CD14-positive monocyte (primary cell): ENCODE results near the gene DNM2. TPM values are rescaled to one million over a fixed set of nuclear protein-coding genes. Genes with fewer than 3 reads are reported as not detected.

ENCODE experiments used
- DNase-seq, 3 donors: peaks; one replicate each; pipeline ENCODE4 v3.0.0-alpha.2; 2011 to 2022
- H2AFZ ChIP-seq: 2 replicates; pipeline ENCODE4 v1.6.0; 2012; ENCODE audit warnings: mild to moderate bottlenecking, low read depth, low read length, inconsistent platforms; ENCODE audit not compliant: insufficient read depth, poor library complexity, severe bottlenecking
- H3K27ac ChIP-seq, 2 donors: 1 replicate in 1 of 2; 2 replicates in 1 of 2; pipeline ENCODE4 v1.5.1; 2012 to 2013; ENCODE audit warnings: low read length in 2 of 2, control low read depth in 1 of 2, inconsistent platforms in 1 of 2, low read depth in 1 of 2, mild to moderate bottlenecking in 1 of 2
- H3K27me3 ChIP-seq, 2 donors: one replicate each; pipeline versions ENCODE4 v1.6.0 to v1.6.1; 2011 to 2013; ENCODE audit warnings: low read length in 2 of 2; ENCODE audit not compliant: control insufficient read depth in 2 of 2, insufficient read depth in 2 of 2
- H3K36me3 ChIP-seq, 2 donors: replicated peaks in 1 of 2; 1 replicate in 1 of 2; 2 replicates in 1 of 2; pipeline versions ENCODE4 v1.5.1 to v1.6.1; 2012 to 2013; ENCODE audit warnings: low read length in 2 of 2, control low read depth in 1 of 2, inconsistent platforms in 1 of 2, mild to moderate bottlenecking in 1 of 2; ENCODE audit not compliant: insufficient read depth in 2 of 2, control insufficient read depth in 1 of 2
- H3K4me1 ChIP-seq, 2 donors: 1 replicate in 1 of 2; 2 replicates in 1 of 2; pipeline versions ENCODE4 v1.5.1 to v1.6.1; 2012 to 2013; ENCODE audit warnings: low read length in 2 of 2, control low read depth in 1 of 2, inconsistent platforms in 1 of 2, mild to moderate bottlenecking in 1 of 2, moderate library complexity in 1 of 2; ENCODE audit not compliant: insufficient read depth in 2 of 2, control insufficient read depth in 1 of 2
- H3K4me2 ChIP-seq: replicated peaks from 2 replicates; pipeline ENCODE3; 2012; ENCODE audit warnings: low read length, moderate library complexity, mild to moderate bottlenecking; ENCODE audit not compliant: poor library complexity, severe bottlenecking; ENCODE audit errors: extremely low read depth
- H3K4me3 ChIP-seq, 3 experiments: fragments of 200-600 bp in 1 of 3; sonication (generic) in 1 of 3; replicated peaks in 1 of 3; 1 replicate in 2 of 3; 2 replicates in 1 of 3; pipeline ENCODE4 v1.5.1; 2011 to 2013; ENCODE audit warnings: low read length in 3 of 3, mild to moderate bottlenecking in 3 of 3, control low read depth in 2 of 3, low read depth in 2 of 3, inconsistent platforms in 1 of 3, moderate library complexity in 1 of 3
- H3K79me2 ChIP-seq: 2 replicates; pipeline ENCODE4 v1.6.0; 2012; ENCODE audit warnings: mild to moderate bottlenecking, control low read depth, inconsistent platforms, low read length, moderate library complexity; ENCODE audit not compliant: insufficient read depth
- H3K9ac ChIP-seq: 2 replicates; pipeline ENCODE4 v1.6.0; 2017; ENCODE audit warnings: low read length, mild to moderate bottlenecking; ENCODE audit not compliant: insufficient read depth, poor library complexity, severe bottlenecking
- H3K9me3 ChIP-seq, 2 donors: replicated peaks in 1 of 2; 1 replicate in 1 of 2; 2 replicates in 1 of 2; pipeline versions ENCODE4 v1.5.1 to v1.6.1; 2012 to 2013; ENCODE audit warnings: low read length in 2 of 2, control low read depth in 1 of 2; ENCODE audit not compliant: control insufficient read depth in 1 of 2, insufficient read depth in 1 of 2
- H4K20me1 ChIP-seq: 2 replicates; pipeline ENCODE4 v1.6.0; 2012; ENCODE audit warnings: mild to moderate bottlenecking, low read length, control low read depth, moderate library complexity; ENCODE audit not compliant: insufficient read depth
- H3K27ac Mint-ChIP-seq, 7 donors: one replicate each; pipeline ENCODE4 v1.8.0; 2020; ENCODE audit warnings: mild to moderate bottlenecking in 7 of 7, mixed read lengths in 7 of 7, moderate library complexity in 6 of 7, inconsistent platforms in 2 of 7
- H3K27me3 Mint-ChIP-seq, 3 donors: one replicate each; pipeline ENCODE4 v1.8.0; 2021 to 2022; ENCODE audit warnings: low read depth in 3 of 3, mild to moderate bottlenecking in 3 of 3, mixed read lengths in 3 of 3, moderate library complexity in 3 of 3, inconsistent platforms in 1 of 3
- H3K36me3 Mint-ChIP-seq, 2 donors: one replicate each; pipeline ENCODE4 v1.8.0; 2020; ENCODE audit warnings: mixed read lengths in 2 of 2, inconsistent platforms in 1 of 2, mild to moderate bottlenecking in 1 of 2
- H3K4me1 Mint-ChIP-seq: one replicate; pipeline ENCODE4 v1.8.0; 2020; ENCODE audit warnings: mild to moderate bottlenecking, mixed read lengths
- H3K4me3 Mint-ChIP-seq, 2 donors: one replicate each; pipeline ENCODE4 v1.8.0; 2020; ENCODE audit warnings: mild to moderate bottlenecking in 2 of 2, mixed read lengths in 2 of 2, moderate library complexity in 1 of 2
- H3K9me3 Mint-ChIP-seq, 7 donors: one replicate each; pipeline ENCODE4 v1.8.0; 2020 to 2022; ENCODE audit warnings: mixed read lengths in 7 of 7, mild to moderate bottlenecking in 6 of 7, moderate library complexity in 6 of 7, inconsistent platforms in 2 of 7
- CTCF ChIP-seq: fragments of 200-600 bp; IDR thresholded peaks from one replicate; pipeline ENCODE4 v1.8.0; 2022; ENCODE audit warnings: antibody characterized with exemption, mild to moderate bottlenecking
- WGBS: methylation state at CpG from one replicate; pipeline ENCODE4 v1.1.5; 2013; ENCODE audit warnings: missing lambda C conversion rate; ENCODE audit not compliant: insufficient coverage; 5-methylcytosine and 5-hydroxymethylcytosine counted together
- intact Hi-C, 2 donors: fragments of 100-400 bp; cut with micrococcal nuclease; formaldehyde crosslinking; loops; one replicate each; pipeline versions ENCODE4 v1.15.0 to v1.15.1; 2023
- polyA plus RNA-seq, 3 donors: library from polyadenylated mRNA; depleted of rRNA in 1 of 3; unstranded in 2 of 3; stranded (reverse) in 1 of 3; fragments of 300-500 nt in 2 of 3; fragments of >200 nt in 1 of 3; fragmentation: Illumina TruSeq in 2 of 3; gene quantifications; 1 replicate in 2 of 3; 2 replicates in 1 of 3; pipeline ENCODE4 v1.2.3, GENCODE V29; 2012 to 2021

DNM2 gene
- polyA plus RNA-seq, 3 donors, result 53.0 to 186 (median 69.5) TPM

GRCh38 chr19:10718205-10719196 lies 622 bp downstream of the DNM2 start:
- H3K4me2 ChIP-seq, result peak overlapping the region; percentile 93
- H3K27ac ChIP-seq, result peak overlapping the region; percentile 32 to 89
- peak overlapping the region; percentile 72 for H2AFZ ChIP-seq
- Mint-ChIP-seq H3K36me3 (peaks cover 9 to 25% of the 10 kb centered on the region in 2 donors), H3K9me3 (no peaks in the 10 kb centered on the region), H3K27ac (peak overlapping the region; percentile 85 to 97 (median 92)), H3K27me3 (no peaks in the 10 kb centered on the region), H3K4me1 (peaks cover 25% of the 10 kb centered on the region), H3K4me3 (peak overlapping the region; percentile 98)
- H3K4me1 ChIP-seq, result peaks cover 27 to 28% of the 10 kb centered on the region in 2 donors
- peak overlapping the region; percentile 88 to 96 (median 89) for H3K4me3 ChIP-seq
- DNase-seq, result peak in 2 of 3 donors; percentile 31 to 45
- peak overlapping the region; percentile 90 for H3K9ac ChIP-seq
- 1% methylated on average over 69 of the region's 70 CpGs for WGBS
- no peaks in the 10 kb centered on the region for H3K27me3 ChIP-seq
- peaks cover 0 to 15% of the 10 kb centered on the region in 2 donors for H3K36me3 ChIP-seq
- H4K20me1 ChIP-seq, result peaks cover 55% of the 10 kb centered on the region
- no peaks in the 10 kb centered on the region for H3K9me3 ChIP-seq
- intact Hi-C loops, result loop anchor here (5.0 kb wide), 5 partner anchors 39 to 144 kb away; no protein-coding TSS in a partner anchor
- peaks cover 57% of the 10 kb centered on the region for H3K79me2 ChIP-seq
- TF ChIP-seq CTCF, result no peak

GRCh38 chr19:10719466-10719961 lies 1.6 kb downstream of the DNM2 start:
- Histone ChIP-seq H3K9ac (peak overlapping the region; percentile 90), H3K4me2 (peak overlapping the region; percentile 93), H3K27me3 (no peaks in the 10 kb centered on the region), H4K20me1 (peaks cover 65% of the 10 kb centered on the region), H3K9me3 (no peaks in the 10 kb centered on the region), H2AFZ (no peak overlapping the region), H3K4me1 (peaks cover 27 to 28% of the 10 kb centered on the region in 2 donors), H3K79me2 (peaks cover 67% of the 10 kb centered on the region), H3K4me3 (peak overlapping the region; percentile 88 to 96 (median 89)), H3K36me3 (peaks cover 0 to 20% of the 10 kb centered on the region in 2 donors), H3K27ac (peak overlapping the region; percentile 34 to 89)
- peak overlapping the region in 6 of 7 donors; percentile 85 to 97 (median 92) for H3K27ac Mint-ChIP-seq
- no peaks in the 10 kb centered on the region for H3K27me3 Mint-ChIP-seq
- 80% methylated on average over 3 of the region's 5 CpGs for WGBS
- peaks cover 32% of the 10 kb centered on the region for H3K4me1 Mint-ChIP-seq
- H3K36me3 Mint-ChIP-seq, result peaks cover 10 to 31% of the 10 kb centered on the region in 2 donors
- DNase-seq, result peak in 2 of 3 donors; percentile 34 to 40
- H3K9me3 Mint-ChIP-seq, result no peaks in the 10 kb centered on the region
- no peak for TF ChIP-seq CTCF
- intact Hi-C loops, result loop anchor here (5.0 kb wide), 5 partner anchors 38 to 143 kb away; no protein-coding TSS in a partner anchor
- H3K4me3 Mint-ChIP-seq, result peak overlapping the region; percentile 98
